NT2/D1 (cell line): ENCODE measurements around the gene MAPK11.

ENCODE experiments used
- DNase-seq: peaks from one replicate; pipeline ENCODE4 v3.0.0-alpha.2; 2011; ENCODE audit warnings: low read depth, low spot score
- H3K27me3 ChIP-seq: 2 replicates; pipeline ENCODE4 v1.6.0; 2011; ENCODE audit warnings: mild to moderate bottlenecking; ENCODE audit not compliant: insufficient read length, insufficient read depth
- H3K36me3 ChIP-seq: 2 replicates; pipeline ENCODE4 v1.6.1; 2011; ENCODE audit warnings: mild to moderate bottlenecking, low read length, mixed read lengths; ENCODE audit not compliant: insufficient read depth, insufficient read length
- H3K4me1 ChIP-seq: 2 replicates; pipeline ENCODE4 v1.5.1; 2011; ENCODE audit not compliant: insufficient read depth, insufficient read length
- H3K4me3 ChIP-seq: 2 replicates; pipeline ENCODE4 v1.5.1; 2011; ENCODE audit warnings: low read depth; ENCODE audit not compliant: insufficient read length
- H3K9ac ChIP-seq: 2 replicates; pipeline ENCODE4 v1.6.0; 2011; ENCODE audit warnings: low read depth; ENCODE audit not compliant: insufficient read length
- H3K9me3 ChIP-seq: 2 replicates; pipeline ENCODE4 v1.5.1; 2011; ENCODE audit warnings: mild to moderate bottlenecking, low read length; ENCODE audit not compliant: insufficient read depth
- SUZ12 ChIP-seq: IDR thresholded peaks from 2 replicates; pipeline ENCODE4 v1.6.1; 2011; ENCODE audit not compliant: insufficient read length, insufficient read depth; ENCODE audit errors: extremely low read depth
- YY1 ChIP-seq: IDR thresholded peaks from 2 replicates; pipeline ENCODE4 v1.6.1; 2011; ENCODE audit not compliant: insufficient read length, insufficient read depth
- ZNF274 ChIP-seq: IDR thresholded peaks from 2 replicates; pipeline ENCODE4 v1.6.1; 2011; ENCODE audit warnings: mild to moderate bottlenecking, low read depth, low read length

The MAPK11 gene

DNA sequence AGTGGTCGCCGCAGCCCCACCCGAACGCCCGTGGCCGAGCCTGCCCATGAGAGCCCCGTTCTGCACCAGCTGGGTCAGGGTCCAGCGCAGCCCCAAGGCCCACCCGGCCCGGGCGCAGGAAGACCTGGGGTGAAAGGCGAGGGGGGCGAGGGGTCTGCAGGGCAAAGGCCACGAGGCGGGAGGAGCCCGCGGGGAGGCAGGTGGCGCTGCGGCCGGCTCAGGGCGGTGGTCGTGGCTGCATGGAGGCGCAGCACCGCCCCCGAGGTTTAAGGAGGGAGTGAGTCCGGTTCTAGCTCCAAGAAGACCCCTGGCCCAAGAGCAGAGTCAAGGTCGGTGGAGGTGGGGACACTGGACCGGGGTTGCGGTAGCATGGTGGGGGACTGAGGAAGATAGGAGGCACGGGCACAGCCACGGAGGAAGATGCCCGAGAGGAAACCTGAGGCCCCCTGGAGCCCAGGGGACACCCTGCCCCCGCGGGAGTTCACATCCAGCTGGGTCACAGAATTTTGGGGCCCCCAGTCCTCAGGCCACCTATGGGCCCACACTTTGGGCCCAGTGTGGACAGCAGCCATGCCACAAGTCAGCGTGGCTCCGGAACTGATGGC is 18.6 kb downstream of the MAPK11 start:
- Histone ChIP-seq H3K9ac (peak overlapping the region; percentile 70), H3K4me1 (peaks cover 19% of the 10 kb centered on the region), H3K36me3 (peaks cover 30% of the 10 kb centered on the region), H3K4me3 (peak overlapping the region; percentile 36), H3K9me3 (no peaks in the 10 kb centered on the region), H3K27me3 (no peaks in the 10 kb centered on the region)
- DNase-seq = no peak
- TF ChIP-seq ZNF274 = no peak
- no peak for TF ChIP-seq SUZ12
- TF ChIP-seq YY1 = no peak

GRCh38 chr22:50250555-50251476 is 19.4 kb downstream of the MAPK11 start, which contains the start of gene HDAC10:
TSS of gene HDAC10 (minus strand) at chr22:50251265. CDS start at chr22:50251032, 233 bp downstream.
- peak within 1 kb of the TSS; percentile 91 for H3K9ac ChIP-seq
- H3K36me3 ChIP-seq = peaks cover 34% of the 10 kb centered on the region
- H3K9me3 ChIP-seq = no peaks in the 10 kb centered on the region
- H3K27me3 ChIP-seq = no peaks in the 10 kb centered on the region
- TF ChIP-seq SUZ12 (no peak), ZNF274 (no peak), YY1 (no peak)
- H3K4me1 ChIP-seq = peaks cover 20% of the 10 kb centered on the region
- H3K4me3 ChIP-seq = peak within 1 kb of the TSS; percentile 78
- peak; percentile 64 for DNase-seq

- Histone ChIP-seq H3K9me3 (no peaks in the 10 kb centered on the region), H3K27me3 (no peaks in the 10 kb centered on the region), H3K4me3 (peak overlapping the region; percentile 78), H3K36me3 (peaks cover 38% of the 10 kb centered on the region), H3K4me1 (peaks cover 24% of the 10 kb centered on the region), H3K9ac (peak overlapping the region; percentile 54)
- TF ChIP-seq SUZ12 (no peak), ZNF274 (no peak), YY1 (no peak)
- DNase-seq = no peak
Measured at GRCh38 chr22:50250249-50250554, 20.0 kb downstream of the MAPK11 start.

DNA sequence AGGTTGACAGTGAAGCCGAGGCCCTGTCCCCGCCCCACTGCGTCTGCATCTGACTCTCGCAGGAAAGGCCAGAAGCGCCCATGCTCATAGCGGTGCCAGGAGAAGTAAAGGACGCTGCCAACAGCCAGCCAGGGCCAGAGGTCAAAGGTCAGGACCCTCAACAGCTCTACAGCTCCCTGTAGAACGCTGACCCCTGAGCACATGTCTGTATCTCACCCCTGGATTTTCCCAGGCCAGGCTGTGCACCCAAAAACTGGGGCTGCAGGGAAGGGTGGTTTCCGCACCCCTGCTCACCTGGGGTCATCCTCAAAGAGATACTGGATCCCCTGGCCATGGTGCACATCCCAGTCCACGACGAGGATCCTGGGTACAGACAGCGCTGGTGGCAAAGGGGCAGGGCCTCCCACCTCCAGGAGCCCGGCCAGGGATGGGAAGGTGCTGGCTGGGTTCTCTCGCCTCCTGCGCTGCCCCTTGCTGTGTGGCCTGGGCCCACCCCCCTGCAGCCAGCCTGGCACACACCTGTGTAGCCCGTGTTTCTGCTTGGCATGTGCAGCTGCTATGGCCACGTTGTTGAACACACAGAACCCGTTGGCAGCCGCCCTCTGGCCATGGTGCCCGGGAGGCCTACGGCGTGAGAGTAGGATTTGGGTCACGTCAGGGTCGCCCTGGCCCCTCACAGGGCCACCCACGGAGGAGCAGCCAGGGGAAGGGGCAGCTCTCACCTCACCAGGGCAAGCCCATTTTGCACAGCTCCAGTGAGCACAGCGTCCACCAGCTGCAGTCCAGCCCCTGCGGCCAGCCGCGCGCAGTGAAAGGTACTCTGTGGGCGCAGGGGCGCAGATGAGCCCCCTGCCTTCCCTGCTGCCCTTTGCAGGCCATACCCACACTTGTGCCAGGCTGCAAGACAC is 20.6 kb downstream of the MAPK11 start:
- Histone ChIP-seq H3K9me3 (no peaks in the 10 kb centered on the region), H3K9ac (peak overlapping the region; percentile 54), H3K4me1 (peaks cover 24% of the 10 kb centered on the region), H3K36me3 (peaks cover 38% of the 10 kb centered on the region), H3K27me3 (no peaks in the 10 kb centered on the region), H3K4me3 (peak overlapping the region; percentile 78)
- no peak for DNase-seq
- TF ChIP-seq ZNF274 = no peak

- peaks cover 31% of the 10 kb centered on the region for H3K36me3 ChIP-seq
- TF ChIP-seq YY1 (no peak), SUZ12 (no peak), ZNF274 (no peak)
- no peaks in the 10 kb centered on the region for H3K27me3 ChIP-seq
- H3K4me1 ChIP-seq = peaks cover 28% of the 10 kb centered on the region
- no peaks in the 10 kb centered on the region for H3K9me3 ChIP-seq
- no peak overlapping the region for H3K4me3 ChIP-seq
- no peak overlapping the region for H3K9ac ChIP-seq
- no peak for DNase-seq
Measured at GRCh38 chr22:50248196-50249081, 21.7 kb downstream of the MAPK11 start.

GRCh38 chr22:50247748-50248147 is 22.4 kb downstream of the MAPK11 start:
- H3K36me3 ChIP-seq = peaks cover 28% of the 10 kb centered on the region
- H3K4me1 ChIP-seq = peaks cover 28% of the 10 kb centered on the region
- DNase-seq = no peak
- no peak overlapping the region for H3K9ac ChIP-seq
- H3K4me3 ChIP-seq = no peak overlapping the region
- H3K9me3 ChIP-seq = no peaks in the 10 kb centered on the region
- TF ChIP-seq ZNF274 (no peak), SUZ12 (no peak), YY1 (no peak)
- H3K27me3 ChIP-seq = no peaks in the 10 kb centered on the region
